C4-2B (cell line): ENCODE data around the gene FMNL2.

Experiments
- CTCF ChIP-seq: fragments of 450-650 bp; conservative IDR thresholded peaks from 2 replicates; pipeline ENCODE4 v1.5.1; 2017; ENCODE audit warnings: mild to moderate bottlenecking
- ZFX ChIP-seq: fragments of 450-650 bp; IDR thresholded peaks from 2 replicates; pipeline ENCODE4 v1.6.1; 2017

DNA sequence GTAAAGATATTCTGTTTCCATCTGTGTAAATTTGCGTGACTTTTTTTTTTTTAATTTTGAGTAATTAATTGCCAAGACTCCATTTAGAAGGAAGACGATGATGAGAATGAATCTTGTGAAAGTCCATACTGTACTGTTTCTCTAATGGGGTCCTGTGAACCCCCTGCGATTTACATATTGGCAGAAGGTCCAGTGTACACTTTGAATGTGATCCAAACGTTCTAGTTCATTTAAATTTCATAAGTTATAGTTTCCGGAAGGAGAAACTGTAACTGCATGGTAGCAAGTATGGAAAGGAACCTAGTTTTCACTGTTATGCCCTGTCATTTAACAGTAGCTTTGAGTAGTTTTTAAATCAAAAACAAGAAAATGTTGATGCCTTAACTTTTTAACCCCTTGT lies 166.7 kb downstream of the FMNL2 start:
- no peak for TF ChIP-seq CTCF
- TF ChIP-seq ZFX, result no peak
